SK-N-SH treated with all-trans-retinoic acid at 6 μM for 48 hours (cell line): Measurements from ENCODE around the gene DNAJB2.

Experiments used
- ATAC-seq: fragments of 200-7000 bp; cut with Tn5 transposase; 3 replicates; pipeline ENCODE4 v1.9.1; 2020; ENCODE audit warnings: mild to moderate bottlenecking, moderate library complexity
- ARNTL ChIP-seq: fragments of 450-650 bp; formaldehyde crosslinking; IDR thresholded peaks from 2 replicates; pipeline ENCODE4 v1.5.0; 2020; ENCODE audit warnings: low read depth, mild to moderate bottlenecking, moderate library complexity, borderline replicate concordance
- CREB5 ChIP-seq: fragments of 250-450 bp; sonication (Bioruptor Pico); IDR thresholded peaks from 2 replicates; pipeline ENCODE4 v1.5.1; 2020; ENCODE audit warnings: low read depth, mild to moderate bottlenecking, moderate library complexity
- CSDC2 ChIP-seq: fragments of 250-450 bp; sonication (Bioruptor Pico); IDR thresholded peaks from 2 replicates; pipeline ENCODE4 v1.5.0; 2020; ENCODE audit warnings: mild to moderate bottlenecking, moderate library complexity
- CSRNP3 ChIP-seq: fragments of 250-450 bp; sonication (Bioruptor Pico); IDR thresholded peaks from 2 replicates; pipeline ENCODE4 v1.5.1; 2021; ENCODE audit warnings: mild to moderate bottlenecking, moderate library complexity
- ESRRG ChIP-seq: fragments of 250-450 bp; sonication (Bioruptor Pico); IDR thresholded peaks from 2 replicates; pipeline ENCODE4 v1.6.1; 2021; ENCODE audit warnings: mild to moderate bottlenecking
- GLIS3 ChIP-seq: fragments of 250-450 bp; sonication (Bioruptor Pico); IDR thresholded peaks from 2 replicates; pipeline ENCODE4 v1.5.0; 2020; ENCODE audit warnings: mild to moderate bottlenecking, moderate library complexity
- ISL1 ChIP-seq: fragments of 250-450 bp; sonication (Bioruptor Pico); IDR thresholded peaks from 2 replicates; pipeline ENCODE4 v2.1.2; 2022; ENCODE audit warnings: mild to moderate bottlenecking, moderate library complexity
- OSR1 ChIP-seq: fragments of 250-450 bp; sonication (Bioruptor Pico); IDR thresholded peaks from 2 replicates; pipeline ENCODE4 v1.8.0; 2022; ENCODE audit warnings: moderate library complexity, mild to moderate bottlenecking, inconsistent platforms
- PATZ1 ChIP-seq: fragments of 250-450 bp; sonication (Bioruptor Pico); IDR thresholded peaks from 2 replicates; pipeline ENCODE4 v1.8.0; 2020; ENCODE audit warnings: mild to moderate bottlenecking, moderate library complexity, borderline replicate concordance
- POU6F1 ChIP-seq: fragments of 250-450 bp; sonication (Bioruptor Pico); IDR thresholded peaks from 2 replicates; pipeline ENCODE4 v1.8.0; 2021; ENCODE audit warnings: low read depth, mild to moderate bottlenecking, moderate library complexity, borderline replicate concordance
- PPARA ChIP-seq: fragments of 250-450 bp; sonication (Bioruptor Pico); IDR thresholded peaks from 2 replicates; pipeline ENCODE4 v1.5.0; 2020; ENCODE audit warnings: mild to moderate bottlenecking, borderline replicate concordance
- RARB ChIP-seq: fragments of 250-450 bp; sonication (Bioruptor Pico); IDR thresholded peaks from 2 replicates; pipeline ENCODE4 v1.8.0; 2021; ENCODE audit warnings: mild to moderate bottlenecking, moderate library complexity
- SNAI2 ChIP-seq: fragments of 250-450 bp; sonication (Bioruptor Pico); IDR thresholded peaks from 2 replicates; pipeline ENCODE4 v1.5.0; 2020; ENCODE audit warnings: mild to moderate bottlenecking, moderate library complexity
- TCF4 ChIP-seq: fragments of 250-450 bp; sonication (Bioruptor Pico); IDR thresholded peaks from 2 replicates; pipeline ENCODE4 v1.8.0; 2021; ENCODE audit warnings: mild to moderate bottlenecking, moderate library complexity, borderline replicate concordance
- TSHZ2 ChIP-seq: fragments of 250-450 bp; sonication (Bioruptor Pico); IDR thresholded peaks from 2 replicates; pipeline ENCODE4 v1.5.0; 2020; ENCODE audit warnings: mild to moderate bottlenecking, moderate library complexity
- ZC3H10 ChIP-seq: fragments of 250-450 bp; sonication (Bioruptor Pico); IDR thresholded peaks from 2 replicates; pipeline ENCODE4 v1.5.1; 2021; ENCODE audit warnings: mild to moderate bottlenecking, moderate library complexity
- ZFP3 ChIP-seq: fragments of 250-450 bp; sonication (Bioruptor Pico); IDR thresholded peaks from 2 replicates; pipeline ENCODE4 v1.5.0; 2020; ENCODE audit warnings: mild to moderate bottlenecking, moderate library complexity
- ZFP30 ChIP-seq: fragments of 450-650 bp; formaldehyde crosslinking; IDR thresholded peaks from 2 replicates; pipeline ENCODE4 v1.5.0; 2022; ENCODE audit warnings: mild to moderate bottlenecking, moderate library complexity
- ZNF565 ChIP-seq: fragments of 450-650 bp; formaldehyde crosslinking; conservative IDR thresholded peaks from 2 replicates; pipeline ENCODE4 v1.5.0; 2020; ENCODE audit warnings: low read depth, mild to moderate bottlenecking, moderate library complexity
- ZNF70 ChIP-seq: fragments of 450-650 bp; formaldehyde crosslinking; IDR thresholded peaks from 2 replicates; pipeline ENCODE4 v1.5.0; 2020; ENCODE audit warnings: mild to moderate bottlenecking, moderate library complexity

Gene DNAJB2

GRCh38 chr2:219279916-219280516 lies 850 bp downstream of the DNAJB2 start (continued):
- TF ChIP-seq POU6F1 (CRISPR knock-in tag) (no peak), TCF4 (CRISPR knock-in tag) (no peak), PPARA (CRISPR knock-in tag) (no peak), SNAI2 (CRISPR knock-in tag) (no peak)

GRCh38 chr2:219280651-219281050 lies 1.5 kb downstream of the DNAJB2 start:
- no peak for TF ChIP-seq ZNF70 (CRISPR knock-in tag)
- TF ChIP-seq PATZ1 (CRISPR knock-in tag) = no peak
- TF ChIP-seq, all 23 proteins: peak for 0
- ATAC-seq = no peak

- no peak for ATAC-seq
- no peak for TF ChIP-seq OSR1 (CRISPR knock-in tag)
- no peak for TF ChIP-seq CSDC2 (CRISPR knock-in tag)
- no peak for TF ChIP-seq TCF4 (CRISPR knock-in tag)
- no peak for TF ChIP-seq ISL1 (CRISPR knock-in tag)
- no peak for TF ChIP-seq ZNF70 (CRISPR knock-in tag)
- TF ChIP-seq ARNTL (CRISPR knock-in tag) = no peak
- TF ChIP-seq POU6F1 (CRISPR knock-in tag) = no peak
- no peak for TF ChIP-seq ZNF565 (CRISPR knock-in tag)
- no peak for TF ChIP-seq ZFP30 (CRISPR knock-in tag)
- TF ChIP-seq ESRRG = no peak
- TF ChIP-seq GLIS3 (CRISPR knock-in tag) = no peak
- no peak for TF ChIP-seq ZFP3 (CRISPR knock-in tag)
- no peak for TF ChIP-seq ZC3H10 (CRISPR knock-in tag)
- no peak for TF ChIP-seq RARB (CRISPR knock-in tag)
- TF ChIP-seq CREB5 = no peak
- TF ChIP-seq CSRNP3 (CRISPR knock-in tag) = no peak
Measured at GRCh38 chr2:219281588-219281987, 2.4 kb downstream of the DNAJB2 start.

- ATAC-seq = no peak
- no peak for TF ChIP-seq OSR1 (CRISPR knock-in tag)
- TF ChIP-seq ISL1 (CRISPR knock-in tag) = no peak
- TF ChIP-seq SNAI2 (CRISPR knock-in tag) = no peak
- no peak for TF ChIP-seq ZFP3 (CRISPR knock-in tag)
- no peak for TF ChIP-seq TSHZ2 (CRISPR knock-in tag)
- TF ChIP-seq ZC3H10 (CRISPR knock-in tag) = no peak
- TF ChIP-seq GLIS3 (CRISPR knock-in tag) = no peak
- no peak for TF ChIP-seq RARB (CRISPR knock-in tag)
- no peak for TF ChIP-seq ESRRG
- no peak for TF ChIP-seq ARNTL (CRISPR knock-in tag)
- TF ChIP-seq CREB5 = no peak
- TF ChIP-seq PATZ1 (CRISPR knock-in tag) = no peak
- TF ChIP-seq ZFP30 (CRISPR knock-in tag) = no peak
Measured at GRCh38 chr2:219282375-219282774, 3.2 kb downstream of the DNAJB2 start.
